Measurements from ENCODE around the gene PRKCB.
"Not testable (repeated sequence)": the region's sequence is repeated elsewhere in the genome, so short reads cannot be mapped to it uniquely, and the experiment has no call there.

PRKCB gene

GRCh38 chr16:24102209-24102660 lies 266.5 kb downstream of the PRKCB start:
- no peak for DNase-seq

GRCh38 chr16:24105471-24105870 lies 269.7 kb downstream of the PRKCB start:
- not testable (repeated sequence) for DNase-seq

DNA sequence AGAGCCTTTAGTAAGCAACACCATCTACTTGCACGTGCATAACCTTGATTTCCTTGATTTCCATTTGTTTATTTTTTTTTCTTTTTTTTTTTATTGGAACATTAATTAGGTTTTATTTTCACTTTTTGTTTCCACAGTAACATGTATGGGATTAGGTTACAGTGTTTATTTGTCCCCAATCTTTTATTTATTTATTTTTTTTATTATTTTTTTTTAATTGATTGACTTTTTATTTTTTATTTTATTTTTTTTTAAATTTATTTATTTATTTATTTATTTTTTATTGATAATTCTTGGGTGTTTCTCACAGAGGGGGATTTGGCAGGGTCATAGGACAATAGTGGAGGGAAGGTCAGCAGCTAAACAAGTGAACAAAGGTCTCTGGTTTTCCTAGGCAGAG lies 272.3 kb downstream of the PRKCB start:
- not testable (repeated sequence) for DNase-seq

- no peak for DNase-seq
Observed at GRCh38 chr16:24111724-24112302, 276.0 kb downstream of the PRKCB start.

GRCh38 chr16:24113115-24113745 lies 277.4 kb downstream of the PRKCB start:
- DNase-seq: no peak

DNA sequence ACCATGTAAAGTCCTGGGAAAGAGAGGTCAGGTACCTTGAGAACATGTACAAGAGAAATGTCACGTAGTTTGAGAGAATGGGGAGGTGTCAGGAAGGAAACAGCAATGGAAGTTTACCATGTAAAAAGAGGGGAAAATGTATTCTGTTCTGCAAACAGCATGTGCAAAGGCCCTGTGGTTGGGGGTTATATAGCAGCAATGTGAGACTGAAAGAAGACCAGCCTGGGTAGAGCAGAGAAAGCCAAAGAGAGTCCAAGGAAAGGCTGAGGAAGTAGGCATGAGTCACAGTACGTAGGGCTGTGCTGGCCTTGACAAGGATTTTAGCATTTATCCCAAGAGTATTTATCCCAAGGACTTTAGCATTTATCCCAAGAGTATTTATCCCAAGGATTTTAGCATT lies 279.1 kb downstream of the PRKCB start:
- DNase-seq: no peak

DNA sequence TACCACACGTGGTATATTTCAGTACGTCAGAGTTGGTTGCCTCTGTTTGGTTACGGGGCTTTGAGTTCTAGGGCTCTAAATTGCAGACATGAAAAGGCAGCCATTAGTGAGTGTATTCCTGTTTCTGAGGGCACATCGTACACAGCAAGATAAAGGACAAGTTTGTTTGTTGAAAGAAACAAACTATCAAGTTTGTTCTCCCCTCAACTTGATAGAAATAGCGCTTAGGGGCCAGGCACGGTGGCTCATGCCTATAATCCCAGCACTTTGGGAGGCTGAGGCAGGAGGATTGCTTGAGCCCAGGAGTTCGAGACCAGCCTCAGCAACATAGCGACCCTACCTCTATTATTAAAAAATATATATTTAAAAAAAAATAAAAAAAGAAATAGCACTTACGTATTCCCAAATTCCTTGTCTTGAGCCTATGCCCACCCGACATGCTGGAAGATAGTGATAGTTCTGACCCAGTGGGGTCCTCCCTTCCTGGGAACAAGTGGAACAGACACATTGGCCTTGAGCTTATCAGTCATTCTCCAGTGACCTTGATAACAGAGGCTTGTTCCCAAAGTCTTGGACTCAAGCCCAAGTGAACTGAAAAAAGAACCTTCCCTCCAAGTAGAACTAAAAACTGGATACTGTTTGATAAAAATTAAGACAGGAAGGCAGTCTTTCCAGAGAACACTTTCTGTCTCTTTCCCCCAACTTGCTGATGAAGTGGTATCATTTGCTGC lies 280.4 kb downstream of the PRKCB start:
- no peak for DNase-seq

- DNase-seq: no peak
Observed at GRCh38 chr16:24116989-24117388, 281.2 kb downstream of the PRKCB start.

DNA sequence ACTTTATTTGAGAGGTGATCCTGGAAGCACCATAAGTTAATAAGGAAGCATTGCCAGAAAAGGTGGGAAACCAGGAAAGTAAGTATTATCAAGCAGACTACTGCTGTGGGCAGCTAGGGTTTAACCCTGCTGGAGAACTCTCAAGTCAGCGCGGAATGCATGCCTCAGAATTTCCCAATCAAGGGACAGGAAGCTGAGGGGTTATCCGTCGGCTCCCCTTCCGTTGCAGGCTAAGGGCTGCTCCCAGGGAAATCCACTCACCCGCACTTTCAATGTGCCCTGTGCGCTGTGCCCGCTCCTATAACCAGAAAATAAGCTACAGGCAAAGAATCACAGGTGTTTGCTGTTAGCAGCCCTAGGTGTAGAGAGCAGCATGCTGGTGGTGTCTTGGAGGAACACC lies 281.9 kb downstream of the PRKCB start:
- no peak for DNase-seq

DNA sequence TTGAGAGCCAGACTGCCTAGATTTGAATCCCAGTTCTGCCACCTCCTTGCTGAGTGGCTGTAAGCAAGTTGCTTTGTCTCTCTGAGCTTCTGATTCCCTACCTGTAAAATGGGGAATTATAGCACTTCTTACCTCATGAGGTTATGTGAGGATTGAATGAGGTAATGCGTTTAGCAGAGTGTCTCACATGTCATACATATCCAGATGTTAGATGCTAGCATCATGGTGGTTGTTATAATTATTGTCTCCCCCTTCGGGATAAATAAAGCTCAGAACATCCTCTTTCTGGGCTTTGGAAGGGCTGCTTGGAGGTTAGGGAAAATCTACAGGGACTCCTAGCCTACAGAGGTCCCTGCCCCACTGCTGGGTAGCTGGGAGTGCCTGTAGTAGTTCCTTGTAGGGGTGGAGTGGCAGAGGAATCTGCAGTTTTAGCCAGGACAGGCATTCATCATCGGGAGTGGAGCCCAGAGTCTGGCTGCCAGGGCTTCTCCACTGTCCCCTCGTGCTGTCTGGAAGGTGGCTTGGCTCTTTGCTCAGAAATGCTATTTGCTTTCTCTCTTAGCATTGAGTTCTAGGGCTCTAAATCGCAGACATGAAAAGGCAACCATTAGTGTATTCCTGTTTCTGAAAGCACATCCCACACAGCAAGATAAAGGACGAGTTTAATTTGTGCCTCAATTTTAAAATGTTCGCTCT lies 282.5 kb downstream of the PRKCB start:
- no peak for DNase-seq

DNA sequence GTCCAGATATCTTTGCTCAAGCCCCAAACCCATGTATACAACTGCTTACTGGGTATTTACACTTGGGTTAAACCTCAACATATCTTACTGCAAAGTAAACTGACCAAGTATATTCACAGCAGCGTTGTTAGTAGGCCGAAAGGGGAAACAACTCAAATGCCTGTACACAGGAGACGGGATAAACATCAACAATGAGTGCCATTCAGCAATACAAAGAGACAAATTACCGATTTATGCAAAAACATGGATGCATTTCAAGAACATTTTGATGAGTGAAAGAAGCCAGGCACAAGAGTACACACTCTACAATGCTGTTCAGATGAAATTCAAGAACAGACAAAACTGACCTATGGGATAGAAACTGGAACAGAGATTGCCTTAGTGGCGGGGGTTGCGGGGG lies 284.0 kb downstream of the PRKCB start:
- no peak for DNase-seq

DNA sequence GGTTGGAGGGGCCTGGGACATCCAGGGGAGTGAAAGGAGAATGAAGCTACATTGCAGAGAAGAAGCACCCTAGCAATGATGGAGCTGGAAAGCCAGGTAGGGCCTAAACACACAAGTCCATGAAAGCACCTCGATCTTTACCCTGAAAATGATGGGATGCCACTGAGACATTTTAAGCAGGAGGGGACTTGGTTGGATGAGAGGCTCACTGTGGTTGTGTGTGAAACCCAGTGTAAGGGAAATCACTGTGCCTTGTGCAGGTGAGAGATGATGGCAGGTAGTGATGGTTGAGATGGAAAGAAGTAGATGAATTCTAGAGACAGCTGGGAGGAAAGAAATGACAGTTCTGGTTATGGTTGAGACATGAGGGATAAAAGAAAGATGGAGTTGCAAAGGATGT lies 287.5 kb downstream of the PRKCB start:
- DNase-seq: no peak

- no peak for DNase-seq
Observed at GRCh38 chr16:24124291-24124690, 288.5 kb downstream of the PRKCB start.

- no peak for DNase-seq
Observed at GRCh38 chr16:24125214-24125613, 289.4 kb downstream of the PRKCB start.

DNA sequence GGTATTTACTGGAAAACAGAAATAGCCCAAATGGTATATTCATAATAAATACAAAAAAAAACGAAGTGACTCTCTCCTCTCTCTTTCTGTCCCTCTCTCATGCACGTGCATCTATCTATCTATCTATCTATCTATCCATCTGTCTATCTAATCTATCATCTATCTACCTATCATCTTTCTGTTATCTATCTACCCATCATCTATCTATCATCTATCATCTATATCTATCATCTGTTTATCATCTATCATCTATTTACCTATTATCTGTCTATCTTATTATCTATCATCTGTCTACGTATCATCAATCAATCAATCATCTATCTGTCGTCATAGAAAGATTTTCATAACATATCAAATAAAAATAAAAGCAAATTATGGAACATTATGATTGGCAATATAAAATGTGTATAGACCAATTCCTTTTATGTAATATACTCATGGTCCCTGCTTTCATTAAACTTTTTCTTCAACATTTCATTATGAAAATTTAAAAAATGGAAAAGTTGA lies 293.7 kb downstream of the PRKCB start:
- DNase-seq: no peak

DNA sequence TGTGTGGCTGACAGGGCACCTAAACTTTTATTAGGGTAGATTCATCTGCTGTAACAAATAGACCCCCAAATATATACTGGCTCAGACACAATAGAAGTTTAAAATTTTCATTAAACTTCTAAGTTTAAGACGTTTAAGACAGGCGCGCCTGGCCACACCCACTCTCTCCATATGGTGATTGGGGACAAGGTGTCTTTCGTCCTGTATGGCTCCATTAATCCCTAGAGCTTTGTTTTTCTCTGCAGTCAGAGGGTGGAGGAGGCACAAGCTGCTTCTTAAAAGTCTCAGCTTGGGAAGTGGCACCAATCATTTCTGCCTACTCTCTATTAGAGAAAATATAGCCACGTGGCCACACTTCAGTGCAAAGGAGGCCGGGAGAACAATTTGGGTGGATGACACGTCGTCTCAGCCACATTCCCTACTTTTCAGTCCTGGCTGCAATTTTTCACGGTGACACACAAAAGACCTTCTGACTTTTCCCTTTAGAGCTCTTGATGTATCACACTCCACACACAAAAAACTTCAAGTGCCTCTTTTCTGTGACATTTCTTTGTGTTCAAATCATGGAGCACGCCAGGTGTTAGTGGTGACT lies 294.8 kb downstream of the PRKCB start:
- no peak for DNase-seq

GRCh38 chr16:24131294-24131693 lies 295.5 kb downstream of the PRKCB start:
- no peak for DNase-seq

DNA sequence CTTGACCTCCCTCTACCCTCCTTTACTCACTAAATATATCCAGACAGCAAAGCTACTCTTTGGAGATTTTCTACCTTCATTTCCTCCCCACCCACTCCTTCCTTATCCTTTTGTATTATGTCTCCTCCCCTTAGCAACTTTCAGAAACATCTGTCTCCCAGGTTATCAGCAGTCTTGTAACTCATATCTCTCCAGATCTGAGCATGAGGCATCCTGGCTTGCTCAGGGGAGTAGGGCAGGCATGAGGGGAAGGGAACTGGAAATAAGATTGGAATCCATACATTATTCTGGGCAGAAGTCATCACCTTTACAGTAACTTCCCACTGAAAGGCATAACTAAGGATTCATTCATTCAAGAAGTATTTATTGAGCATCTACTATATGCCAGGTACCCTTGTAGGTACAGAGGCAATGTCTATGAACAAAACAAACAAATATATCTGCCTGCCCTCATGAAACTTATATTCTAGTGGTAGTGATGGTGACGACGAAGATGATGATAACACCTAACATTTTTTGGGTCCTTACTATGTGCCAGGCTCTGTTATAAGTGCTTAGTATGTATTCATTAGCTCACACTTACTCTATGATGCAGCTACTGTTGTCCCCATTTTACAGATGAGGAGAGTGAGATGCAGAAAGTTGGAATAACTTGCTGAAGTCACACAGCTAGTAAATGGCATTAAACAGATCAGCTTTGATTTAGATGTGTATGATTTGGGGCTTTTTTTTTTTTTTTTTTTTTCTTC lies 296.4 kb downstream of the PRKCB start:
- DNase-seq: no peak

DNA sequence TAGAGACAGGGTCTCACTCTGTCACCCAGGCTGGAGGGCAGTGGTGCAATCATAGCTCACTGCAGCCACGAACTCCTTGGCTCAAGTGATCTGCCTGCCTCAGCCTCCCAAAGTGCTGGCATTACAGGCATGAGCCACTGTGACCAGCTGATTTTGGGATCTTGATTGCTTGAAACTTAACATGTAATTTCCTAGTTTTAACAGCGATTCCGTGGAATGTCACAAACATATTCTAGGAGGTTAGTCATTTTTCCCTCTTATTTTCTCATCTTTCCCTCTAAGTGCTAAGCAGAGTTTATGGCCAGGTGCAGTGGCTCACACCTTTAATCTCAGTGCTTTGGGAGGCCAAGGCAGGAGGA lies 297.0 kb downstream of the PRKCB start:
- DNase-seq: no peak

DNA sequence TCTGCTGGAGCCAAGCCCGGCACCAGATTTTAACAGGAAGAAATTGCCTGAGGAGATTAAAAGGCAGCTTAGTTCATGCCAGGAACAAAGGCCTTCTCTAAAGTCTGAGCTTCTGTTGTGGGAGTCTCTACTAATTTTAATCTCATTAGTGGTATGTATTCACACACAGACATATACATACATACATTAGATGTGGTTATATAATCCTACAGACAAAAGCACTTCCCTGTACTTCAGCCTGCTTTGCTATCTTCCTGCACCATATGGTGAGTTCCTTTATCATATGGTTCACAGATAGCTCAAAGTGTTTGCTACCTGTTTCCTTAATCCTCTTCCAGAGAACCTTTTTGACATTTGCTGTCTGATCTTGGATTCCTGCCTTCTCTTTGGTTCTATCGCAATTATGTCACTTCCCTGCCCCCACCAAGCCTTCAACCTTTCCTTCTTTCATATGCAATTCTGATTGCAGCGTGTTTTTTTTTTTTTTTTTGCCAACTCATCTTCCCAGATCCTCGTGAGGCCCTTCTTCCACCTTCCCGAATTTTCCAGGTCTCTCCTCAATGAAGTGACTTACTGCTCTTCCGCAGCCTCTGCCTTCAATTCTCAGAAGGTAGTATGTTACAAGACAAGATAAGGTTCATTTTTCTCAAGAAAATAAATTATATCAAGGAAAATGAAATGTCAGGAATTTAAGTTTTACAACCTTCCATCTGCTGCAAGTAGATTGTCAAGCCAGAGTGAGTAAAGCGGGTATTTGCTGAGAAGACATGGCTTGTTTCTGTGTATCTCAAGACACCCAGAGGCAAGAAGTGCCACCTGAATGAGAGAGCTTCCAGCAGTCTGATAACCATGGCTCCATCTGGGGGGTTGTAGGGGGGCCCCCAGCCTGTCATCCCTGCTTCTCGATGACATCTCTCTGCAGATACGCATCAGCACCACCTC lies 300.1 kb downstream of the PRKCB start:
- DNase-seq: no peak

DNA sequence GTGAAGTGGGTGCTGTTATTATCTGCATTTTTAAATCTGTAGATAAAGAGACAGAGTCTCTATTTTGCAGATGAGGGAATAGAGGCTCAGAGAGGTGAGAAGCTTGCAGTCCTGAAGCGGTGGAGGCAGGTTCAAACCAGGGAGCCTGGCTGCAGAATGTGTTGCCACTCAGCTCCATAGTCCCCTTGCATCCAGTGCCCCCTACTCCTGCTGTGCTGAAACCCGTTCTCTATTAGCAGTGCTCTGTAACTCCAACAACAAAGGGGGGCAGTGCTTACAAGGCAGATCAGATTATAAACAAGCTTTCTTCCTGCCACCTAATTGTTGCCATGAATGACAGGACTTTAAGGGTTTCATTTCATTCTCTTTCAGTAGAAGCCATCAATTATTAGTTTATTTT lies 302.2 kb downstream of the PRKCB start:
- DNase-seq: no peak

Data from NCI-H446 treated with DMSO at 0.1 percent for 48 hours (cell line).